Heart left ventricle (tissue), 16 donors: ENCODE results near the gene HS1BP3. TPM values are rescaled to one million over a fixed set of nuclear protein-coding genes. Genes with fewer than 3 reads are reported as not detected.

ENCODE experiments used
- ATAC-seq, 4 donors: fragments of 200-7000 bp; cut with Tn5 transposase; one replicate each; pipeline ENCODE4 v1.9.1; 2020 to 2022; ENCODE audit warnings: moderate library complexity in 4 of 4, mild to moderate bottlenecking in 3 of 4, moderate number of reproducible peaks in 1 of 4
- DNase-seq, 5 donors: peaks; one replicate each; pipeline ENCODE4 v3.0.0-alpha.2; 2020
- H3K27ac ChIP-seq, 12 donors: fragments of 200-600 bp; sonication (generic) in 4 of 12; one replicate each; pipeline versions ENCODE4 v1.5.0 to v1.8.0; 2016 to 2022; ENCODE audit warnings: mild to moderate bottlenecking in 2 of 12
- H3K27me3 ChIP-seq, 9 donors: fragments of 200-600 bp; sonication (generic) in 2 of 9; one replicate each; pipeline versions ENCODE4 v1.5.1 to v1.8.0; 2016 to 2022; ENCODE audit warnings: mild to moderate bottlenecking in 3 of 9
- H3K36me3 ChIP-seq, 9 donors: fragments of 200-600 bp; sonication (generic) in 2 of 9; one replicate each; pipeline versions ENCODE4 v1.5.0 to v1.8.0; 2018 to 2022; ENCODE audit warnings: mild to moderate bottlenecking in 2 of 9
- H3K4me1 ChIP-seq, 12 donors: fragments of 200-600 bp; sonication (generic) in 4 of 12; one replicate each; pipeline versions ENCODE4 v1.5.0 to v1.8.0; 2016 to 2022; ENCODE audit warnings: mild to moderate bottlenecking in 3 of 12
- H3K4me3 ChIP-seq, 12 donors: fragments of 200-600 bp; sonication (generic) in 4 of 12; one replicate each; pipeline versions ENCODE4 v1.5.0 to v1.8.0; 2017 to 2022; ENCODE audit warnings: mild to moderate bottlenecking in 9 of 12, moderate library complexity in 4 of 12
- H3K9me3 ChIP-seq, 12 donors: fragments of 200-600 bp; sonication (generic) in 4 of 12; one replicate each; pipeline versions ENCODE4 v1.5.0 to v1.8.0; 2016 to 2022; ENCODE audit warnings: mild to moderate bottlenecking in 1 of 12
- CTCF ChIP-seq, 12 donors: fragments of 200-600 bp; sonication (generic) in 4 of 12; IDR thresholded peaks; one replicate each; pipeline versions ENCODE4 v1.5.0 to v1.8.0; 2018 to 2022; ENCODE audit warnings: antibody characterized with exemption in 12 of 12, mild to moderate bottlenecking in 5 of 12
- POLR2A ChIP-seq, 2 donors: fragments of 450-650 bp; IDR thresholded peaks; one replicate each; pipeline ENCODE4 v1.6.1; 2017; ENCODE audit warnings: antibody characterized with exemption in 2 of 2, mild to moderate bottlenecking in 2 of 2, moderate library complexity in 2 of 2
- WGBS, 4 donors: extraction: QIAGEN DNeasy Blood & Tissue Kit in 2 of 4; methylation state at CpG; one replicate each; pipeline versions ENCODE4 v1.1.5 to v1.1.7; 2013 to 2018; 5-methylcytosine and 5-hydroxymethylcytosine counted together
- intact Hi-C, 10 donors: fragments of 100-400 bp; cut with DNase I; formaldehyde crosslinking; loops; one replicate each; pipeline versions ENCODE4 v1.11.1 to v1.14.2; 2022
- polyA plus RNA-seq, 2 donors: library from polyadenylated mRNA; stranded (reverse); fragments of 200-250 nt; gene quantifications; one replicate each; pipeline ENCODE4 v1.2.3, GENCODE V29; 2013
- total RNA-seq, 9 donors: library from RNA; depleted of rRNA in 2 of 9; stranded (reverse); fragments of >200 nt in 2 of 9; fragmentation: NEBNext Ultra II Directional in 3 of 9; extraction: Animal tissue kit (Norgen Biotek cat#: 25700) in 3 of 9; gene quantifications; one replicate each; pipeline versions ENCODE4 v1.1.0 to v1.2.4, GENCODE V29; 2016 to 2023
- donor health status: ischemic (EF 13 %, LVEDD 7.1; RV severe dilation, severe dysfunction).
- donor health status: healthy with polysubstance abuse.
- donor health status: DM: no; HTN: yes; CAD: no.
- donor health status: DM: no; HTN: no; CAD: no.
- donor health status: ischemic (EF 25% LVEDD 6.9; RV normal size, moderate dysfunction).
- donor health status: ischemic (EF 25% LVEDD 5.7; RV mildly dilated, moderate dysfunction).
- donor health status: healthy.
- donor health status: DM: yes; HTN: yes; CAD: no.
- donor health status: ischemic (EF 35%, LVEDD 5.7; RV mildly dilated, moderate dysfunction).
- donor health status: nonischemic (EF 11% LVEDD 7.7; RV severe dilation, severe dysfunction).
- donor health status: DM: yes; HTN: yes; CAD: no.
- donor health status: PGD.
- donor health status: ischemic (EF 29% LVEDD 5.4; RV normal size, mild dysfunction).
- donor health status: nonischemic (EF 23%, LVEDD 6.1; RV moderate dilation, normal function).

The HS1BP3 gene
- total and polyA plus RNA-seq, 11 donors, result 12.7 to 23.7 (median 21.0) TPM

DNA sequence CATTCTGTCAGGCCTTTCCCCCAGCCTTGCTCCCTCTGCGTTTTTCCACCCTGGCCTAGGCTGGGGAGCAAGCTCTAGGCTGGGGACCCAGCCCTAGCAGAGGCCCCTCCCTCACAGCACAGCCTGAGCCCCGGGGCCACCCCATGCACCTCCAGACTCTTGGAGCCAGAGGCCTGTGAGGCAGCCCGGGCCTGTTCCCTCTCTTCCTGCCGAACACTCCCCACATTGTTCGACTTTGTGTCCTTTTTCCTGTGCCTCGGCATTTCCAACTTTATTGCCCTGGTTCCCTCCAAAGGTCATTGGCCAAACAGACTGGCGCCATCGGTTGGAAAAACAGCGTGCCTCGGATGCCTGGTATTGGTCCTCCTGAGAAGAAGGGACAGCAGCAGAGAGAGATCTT, 79.7 kb downstream of the HS1BP3 start:
- WGBS, 4 donors, result 60 to 72% (median 69%) methylated on average over 10 of the region's 10 CpGs
- Histone ChIP-seq H3K9me3 (no peaks in the 10 kb centered on the region), H3K4me1 (peaks cover 7 to 93% (median 82%) of the 10 kb centered on the region in 12 donors), H3K4me3 (no peak overlapping the region), H3K27ac (peak overlapping the region; percentile 52 to 96 (median 82)), H3K36me3 (no peaks in the 10 kb centered on the region), H3K27me3 (no peaks in the 10 kb centered on the region)
- TF ChIP-seq CTCF (IDR thresholded peaks at IDR 0.05), result no peak
- TF ChIP-seq POLR2A (IDR thresholded peaks at IDR 0.05), result no peak
- peak in 2 of 5 donors; percentile 23 to 53 for DNase-seq
- ATAC-seq, result peak; percentile 18 to 36 (median 23)
- intact Hi-C loops, result loop anchor here in 4 of 10 donors (5.0 to 10.0 kb wide), 3 partner anchors 39 to 54 kb away; no protein-coding TSS in a partner anchor

DNA sequence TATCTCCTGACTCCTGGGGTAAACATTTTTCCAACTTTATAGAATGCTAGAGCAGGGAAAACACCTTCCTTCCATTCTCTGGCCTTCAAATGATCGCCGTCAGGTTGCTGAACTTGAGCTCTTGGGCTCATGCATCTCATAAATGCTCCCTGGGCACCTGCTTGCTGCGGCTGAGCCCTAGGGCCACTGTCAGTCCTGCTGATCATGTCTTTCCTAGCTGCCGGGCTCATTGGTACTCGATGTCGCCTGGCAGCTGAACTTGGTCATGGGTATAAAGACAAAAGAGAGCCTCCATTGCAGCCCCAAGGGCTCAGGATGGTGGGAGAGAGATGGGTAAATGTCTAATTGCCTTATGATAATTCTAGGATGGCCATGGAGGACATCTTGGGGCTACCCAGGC, 80.6 kb downstream of the HS1BP3 start:
- intact Hi-C loops, result loop anchor here in 4 of 10 donors (5.0 to 10.0 kb wide), 3 partner anchors 38 to 55 kb away; no protein-coding TSS in a partner anchor
- no peak overlapping the region for H3K4me3 ChIP-seq
- peak overlapping the region; percentile 52 to 96 (median 82) for H3K27ac ChIP-seq
- H3K27me3 ChIP-seq, result no peaks in the 10 kb centered on the region
- H3K9me3 ChIP-seq, result no peaks in the 10 kb centered on the region
- TF ChIP-seq POLR2A (IDR thresholded peaks at IDR 0.05), result no peak
- no peak for TF ChIP-seq CTCF (IDR thresholded peaks at IDR 0.05)
- ATAC-seq (no peak), DNase-seq (no peak)
- H3K36me3 ChIP-seq, result no peaks in the 10 kb centered on the region
- H3K4me1 ChIP-seq, result peaks cover 7 to 91% (median 76%) of the 10 kb centered on the region in 12 donors
- WGBS, 4 donors, result 97 to 99% (median 98%) methylated on average over 6 of the region's 6 CpGs

DNA sequence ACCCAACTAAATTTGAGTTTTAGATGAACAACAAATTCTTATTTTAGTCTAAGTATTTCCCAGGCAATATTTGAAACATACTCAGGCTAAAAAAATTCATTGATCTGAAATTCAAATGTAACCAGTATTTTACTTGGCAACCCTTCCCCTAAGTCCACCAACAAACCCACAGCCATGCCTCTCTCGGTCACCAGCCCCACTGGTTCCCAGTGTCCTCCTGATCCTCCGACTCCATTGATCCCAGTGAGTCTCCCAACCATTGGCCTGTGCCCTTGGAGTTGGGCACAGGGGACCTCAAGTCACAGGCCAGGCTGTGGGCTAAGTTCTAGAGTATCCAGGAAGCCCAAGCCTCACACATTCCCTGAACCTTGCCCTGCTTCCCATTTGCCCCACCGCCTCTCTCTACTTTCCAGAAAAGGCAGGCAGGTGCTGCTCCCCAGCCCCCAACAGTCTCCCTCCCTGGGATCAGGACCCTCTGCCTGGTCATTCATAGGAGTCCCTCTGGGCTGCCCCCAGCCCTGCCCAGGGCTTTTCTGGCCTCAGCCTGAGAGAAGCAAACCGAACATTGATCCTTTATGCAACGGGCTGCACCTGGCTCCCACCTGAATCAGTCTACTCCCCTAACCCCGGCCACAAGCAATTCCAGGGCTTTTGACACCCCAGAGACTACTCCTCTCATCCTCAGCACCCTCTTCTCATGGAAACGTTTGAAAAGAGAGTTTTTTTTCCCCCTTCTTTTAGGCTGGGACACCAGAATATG, 81.3 kb downstream of the HS1BP3 start:
- Histone ChIP-seq H3K9me3 (no peaks in the 10 kb centered on the region), H3K27ac (peak overlapping the region; percentile 75 to 96 (median 82)), H3K4me1 (peaks cover 7 to 87% (median 73%) of the 10 kb centered on the region in 12 donors), H3K27me3 (no peaks in the 10 kb centered on the region), H3K36me3 (no peaks in the 10 kb centered on the region), H3K4me3 (no peak overlapping the region)
- TF ChIP-seq CTCF (IDR thresholded peaks at IDR 0.05) (no peak), POLR2A (IDR thresholded peaks at IDR 0.05) (no peak)
- no peak for ATAC-seq
- WGBS, 4 donors, result 65 to 78% (median 67%) methylated on average over 7 of the region's 7 CpGs
- intact Hi-C loops, result loop anchor here in 8 of 10 donors (5.0 to 10.0 kb wide), 4 partner anchors 37 to 55 kb away; no protein-coding TSS in a partner anchor
- peak in 1 of 5 donors; percentile 15 for DNase-seq
